Activated T-cell treated with anti-CD3 and anti-CD28 coated beads, Interleukin-2, amount 50 U/mL, for 24 hours (primary cell): ENCODE results near the gene SMARCB1.

Experiments used
- DNase-seq: peaks from one replicate; pipeline ENCODE4 v3.0.0-alpha.2; 2020
- H3K27ac Mint-ChIP-seq: 2 replicates; pipeline ENCODE4 v1.8.0; 2020; ENCODE audit warnings: mild to moderate bottlenecking, mixed read lengths
- H3K27me3 Mint-ChIP-seq: 2 replicates; pipeline ENCODE4 v1.8.0; 2020; ENCODE audit warnings: mixed read lengths
- H3K36me3 Mint-ChIP-seq: 2 replicates; pipeline ENCODE4 v1.8.0; 2020; ENCODE audit warnings: low read depth, mixed read lengths
- H3K4me1 Mint-ChIP-seq: 2 replicates; pipeline ENCODE4 v1.8.0; 2020; ENCODE audit warnings: low read depth, mixed read lengths
- H3K4me3 Mint-ChIP-seq: 2 replicates; pipeline ENCODE4 v1.8.0; 2020; ENCODE audit warnings: mild to moderate bottlenecking, moderate library complexity, mixed read lengths
- H3K9me3 Mint-ChIP-seq: 2 replicates; pipeline ENCODE4 v1.8.0; 2020; ENCODE audit warnings: mixed read lengths

Gene SMARCB1

DNA sequence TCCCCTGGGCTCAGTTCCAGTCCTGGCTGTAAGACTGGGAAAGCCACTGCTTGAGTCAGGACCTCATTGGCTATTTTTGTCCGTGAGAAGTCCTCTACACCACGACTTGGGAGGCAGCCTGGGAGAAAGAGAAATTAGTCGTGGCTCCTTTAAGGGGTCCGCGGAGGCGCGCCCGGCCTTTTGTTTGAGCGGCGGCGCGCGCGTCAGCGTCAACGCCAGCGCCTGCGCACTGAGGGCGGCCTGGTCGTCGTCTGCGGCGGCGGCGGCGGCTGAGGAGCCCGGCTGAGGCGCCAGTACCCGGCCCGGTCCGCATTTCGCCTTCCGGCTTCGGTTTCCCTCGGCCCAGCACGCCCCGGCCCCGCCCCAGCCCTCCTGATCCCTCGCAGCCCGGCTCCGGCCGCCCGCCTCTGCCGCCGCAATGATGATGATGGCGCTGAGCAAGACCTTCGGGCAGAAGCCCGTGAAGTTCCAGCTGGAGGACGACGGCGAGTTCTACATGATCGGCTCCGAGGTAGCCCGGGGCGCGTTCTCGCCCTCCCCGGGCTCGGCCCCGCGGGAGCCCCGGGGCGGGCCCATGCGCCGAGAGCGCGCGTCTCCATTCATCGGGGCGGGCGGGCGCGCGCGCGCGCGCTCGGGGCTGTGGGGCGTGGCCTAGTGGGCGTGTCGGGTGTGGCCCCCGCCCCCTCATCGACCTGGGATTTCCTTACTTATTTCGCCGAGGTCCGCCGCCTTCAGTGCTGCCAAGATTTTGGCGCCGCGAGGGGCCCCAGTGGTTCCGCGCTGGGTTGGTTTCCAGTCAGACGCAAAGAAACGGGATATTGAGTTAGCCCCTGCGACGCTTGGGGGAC lies at the start of gene SMARCB1:
Gene SMARCB1, plus strand, starts transcription at position 215 of the 848 bp plus-strand sequence. Its CDS starts 204 bp downstream, at position 419.
- Mint-ChIP-seq H3K27ac (peak within 1 kb of the TSS; percentile 96), H3K27me3 (no peaks in the 10 kb centered on the region), H3K9me3 (no peaks in the 10 kb centered on the region), H3K4me3 (peak within 1 kb of the TSS; percentile 92), H3K4me1 (peaks cover 34% of the 10 kb centered on the region), H3K36me3 (peaks cover 26% of the 10 kb centered on the region)
- peak; percentile 94 for DNase-seq

DNA sequence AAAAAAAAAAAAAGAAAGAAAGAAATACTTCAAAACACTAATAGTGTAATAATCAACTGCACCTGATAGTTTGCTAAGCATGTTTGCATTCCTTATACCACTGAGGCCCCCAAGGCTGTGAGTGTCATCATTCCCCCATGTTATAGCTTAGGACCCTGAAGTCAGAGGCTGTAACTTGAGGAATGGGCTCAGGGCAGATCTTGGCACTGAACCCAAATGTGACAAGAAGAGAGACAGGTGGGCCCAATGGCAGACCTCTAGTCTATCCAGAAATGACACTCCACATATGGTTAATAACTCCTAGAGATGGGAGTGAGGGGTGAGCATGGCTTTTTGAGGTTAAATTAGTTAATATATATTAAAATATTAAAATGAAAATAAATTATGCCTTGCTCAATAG lies 49.1 kb upstream of the SMARCB1 start:
- Mint-ChIP-seq H3K9me3 (no peaks in the 10 kb centered on the region), H3K27ac (no peak overlapping the region), H3K4me3 (no peak overlapping the region), H3K4me1 (no peaks in the 10 kb centered on the region), H3K36me3 (peaks cover 2% of the 10 kb centered on the region), H3K27me3 (no peaks in the 10 kb centered on the region)
- no peak for DNase-seq

DNA sequence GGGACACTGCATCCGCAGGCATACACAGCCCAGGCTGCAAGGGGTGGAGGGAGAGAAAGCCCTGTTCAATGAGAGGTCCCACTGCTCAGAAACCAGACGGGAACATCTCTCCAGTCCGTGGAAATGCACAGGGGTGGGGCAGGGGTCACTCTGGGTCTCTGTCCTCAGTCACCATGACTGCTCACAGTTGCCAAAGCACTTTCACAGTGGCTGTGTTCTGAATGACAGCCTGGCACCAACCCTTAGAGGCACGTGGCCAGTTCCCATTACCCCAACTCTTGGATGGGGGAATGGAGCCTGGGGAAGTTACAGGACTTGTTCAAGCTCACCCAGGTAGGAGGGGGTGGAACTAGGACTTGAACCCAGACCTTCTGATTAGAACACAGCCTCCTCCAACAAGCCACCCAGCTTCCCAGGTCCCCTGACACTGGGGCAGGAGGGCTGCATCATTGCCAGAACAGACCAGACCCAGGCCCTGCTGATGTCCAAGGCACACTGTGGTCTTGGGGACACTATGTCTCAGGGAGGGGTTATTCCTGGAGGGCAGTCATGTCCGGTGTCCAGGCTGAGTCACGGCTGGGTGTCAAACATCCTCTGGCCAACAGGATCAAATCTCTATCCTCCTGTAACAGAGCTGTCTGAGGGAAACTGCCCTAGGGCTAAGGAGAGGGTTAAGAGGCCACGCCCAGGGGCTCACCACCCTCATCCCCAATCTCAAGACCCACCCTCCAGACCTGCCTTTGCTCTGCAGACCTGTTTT lies 44.1 kb upstream of the SMARCB1 start:
- H3K36me3 Mint-ChIP-seq, result peaks cover 31% of the 10 kb centered on the region
- no peak overlapping the region for H3K27ac Mint-ChIP-seq
- no peak overlapping the region for H3K4me3 Mint-ChIP-seq
- no peak for DNase-seq
- H3K4me1 Mint-ChIP-seq, result no peaks in the 10 kb centered on the region
- no peaks in the 10 kb centered on the region for H3K27me3 Mint-ChIP-seq
- H3K9me3 Mint-ChIP-seq, result no peaks in the 10 kb centered on the region

DNA sequence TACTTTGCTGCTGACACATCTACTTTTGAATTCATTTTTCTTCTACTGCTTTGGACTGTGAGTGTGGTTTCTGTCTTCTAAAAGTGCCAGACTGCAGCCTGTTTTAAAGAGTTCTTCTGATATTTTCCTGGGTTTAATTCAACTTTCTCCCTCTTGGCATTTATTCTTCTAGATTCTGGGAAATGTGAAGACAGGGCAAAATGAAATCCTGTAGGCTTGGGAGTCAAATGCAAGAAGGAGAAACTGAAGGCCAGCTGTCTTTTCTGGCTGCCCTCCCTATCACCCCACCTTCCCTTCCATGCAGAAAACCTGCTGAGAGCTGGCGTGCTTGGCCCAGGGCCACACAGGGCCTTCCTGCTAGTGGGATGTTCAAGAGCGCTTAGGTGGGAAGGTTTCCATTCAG lies 43.5 kb upstream of the SMARCB1 start:
- H3K27ac Mint-ChIP-seq, result no peak overlapping the region
- H3K27me3 Mint-ChIP-seq, result no peaks in the 10 kb centered on the region
- no peak for DNase-seq
- no peak overlapping the region for H3K4me3 Mint-ChIP-seq
- no peaks in the 10 kb centered on the region for H3K4me1 Mint-ChIP-seq
- peaks cover 31% of the 10 kb centered on the region for H3K36me3 Mint-ChIP-seq
- no peaks in the 10 kb centered on the region for H3K9me3 Mint-ChIP-seq

DNA sequence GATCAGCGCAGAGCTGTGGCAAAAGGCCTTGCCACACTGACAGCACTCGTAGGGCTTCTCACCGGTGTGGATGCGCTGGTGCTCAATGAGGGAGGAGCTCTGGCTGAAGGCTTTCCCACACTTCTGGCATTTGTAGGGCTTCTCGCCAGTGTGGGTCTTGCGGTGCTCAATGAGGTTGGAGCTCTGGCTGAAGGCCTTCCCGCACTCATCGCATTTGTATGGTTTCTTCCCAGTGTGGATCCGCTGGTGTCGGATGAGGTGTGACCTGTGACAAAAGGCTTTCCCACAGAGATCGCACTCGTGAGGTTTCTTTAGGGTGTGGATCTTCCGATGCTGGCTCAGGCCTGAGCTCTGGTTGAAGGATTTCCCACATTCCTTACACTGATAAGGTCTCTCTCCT lies 42.8 kb upstream of the SMARCB1 start:
- Mint-ChIP-seq H3K9me3 (no peaks in the 10 kb centered on the region), H3K36me3 (peaks cover 31% of the 10 kb centered on the region), H3K27ac (no peak overlapping the region), H3K4me1 (no peaks in the 10 kb centered on the region), H3K4me3 (no peak overlapping the region), H3K27me3 (no peaks in the 10 kb centered on the region)
- no peak for DNase-seq

DNA sequence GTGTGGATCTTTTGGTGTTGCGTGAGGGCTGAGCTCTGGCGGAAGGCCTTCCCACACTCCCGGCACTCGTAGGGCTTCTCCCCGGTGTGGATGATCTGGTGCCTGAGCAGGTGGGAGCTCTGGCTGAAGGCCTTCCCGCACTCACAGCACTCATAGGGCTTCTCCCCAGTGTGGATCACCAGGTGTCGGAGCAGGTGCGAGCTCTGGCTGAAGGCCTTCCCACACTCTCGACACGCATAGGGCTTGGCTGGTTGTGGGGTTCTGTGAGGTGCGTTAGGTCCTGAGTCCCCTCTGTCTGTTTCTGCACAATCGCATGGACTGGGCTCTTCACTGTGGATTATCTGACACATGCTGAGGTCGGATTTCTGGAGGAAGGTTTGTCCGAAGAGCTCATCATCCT lies 42.3 kb upstream of the SMARCB1 start:
- Mint-ChIP-seq H3K4me3 (no peak overlapping the region), H3K27me3 (no peaks in the 10 kb centered on the region), H3K27ac (no peak overlapping the region), H3K9me3 (no peaks in the 10 kb centered on the region), H3K4me1 (no peaks in the 10 kb centered on the region), H3K36me3 (peaks cover 31% of the 10 kb centered on the region)
- no peak for DNase-seq

DNA sequence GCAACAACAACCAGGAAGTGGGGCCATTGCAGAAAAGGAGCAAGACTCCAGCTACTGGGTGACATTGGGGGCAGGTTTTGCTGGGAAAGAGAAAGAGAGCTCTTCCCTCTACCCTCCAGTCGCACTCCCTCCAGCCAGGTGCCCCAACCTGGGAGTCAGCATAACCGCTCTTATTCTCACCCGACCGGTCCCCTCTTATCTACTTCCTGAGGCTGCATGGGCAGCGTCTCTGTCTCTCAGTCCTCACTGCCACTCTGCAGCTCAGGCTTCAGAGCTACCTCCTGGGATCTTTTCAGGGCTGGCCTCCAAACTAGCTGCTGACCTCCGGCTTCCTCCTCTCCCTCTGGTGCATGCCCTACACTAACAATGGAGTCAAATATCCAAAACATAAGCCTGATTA lies 41.0 kb upstream of the SMARCB1 start:
- DNase-seq, result no peak
- H3K4me3 Mint-ChIP-seq, result no peak overlapping the region
- no peaks in the 10 kb centered on the region for H3K27me3 Mint-ChIP-seq
- peaks cover 34% of the 10 kb centered on the region for H3K36me3 Mint-ChIP-seq
- H3K27ac Mint-ChIP-seq, result no peak overlapping the region
- peaks cover 11% of the 10 kb centered on the region for H3K4me1 Mint-ChIP-seq
- no peaks in the 10 kb centered on the region for H3K9me3 Mint-ChIP-seq

DNA sequence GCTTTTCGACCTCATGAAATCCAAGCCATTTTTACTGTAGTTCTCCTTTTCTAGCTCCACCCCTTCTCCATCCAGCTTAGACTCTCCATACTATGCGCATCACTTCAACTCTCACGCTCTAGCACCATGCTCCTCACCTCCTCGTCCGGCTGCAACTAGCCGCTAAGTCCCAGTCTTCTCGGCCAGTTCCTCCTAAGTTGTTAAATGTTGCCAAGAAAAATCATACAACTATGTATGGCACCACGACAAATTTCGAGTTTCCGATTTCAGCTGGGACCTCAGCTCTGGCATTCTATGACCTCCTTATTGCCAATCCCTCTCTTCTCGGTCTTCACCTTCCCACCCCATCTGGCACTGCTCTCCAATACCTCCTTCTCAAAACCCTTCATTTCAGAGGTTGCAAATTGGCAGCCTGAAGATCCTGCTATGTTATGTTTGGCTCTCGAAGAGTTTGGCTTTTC lies 36.9 kb upstream of the SMARCB1 start:
- Mint-ChIP-seq H3K4me3 (peak overlapping the region; percentile 83), H3K4me1 (peaks cover 19% of the 10 kb centered on the region), H3K27ac (no peak overlapping the region), H3K27me3 (no peaks in the 10 kb centered on the region), H3K36me3 (peaks cover 11% of the 10 kb centered on the region), H3K9me3 (no peaks in the 10 kb centered on the region)
- DNase-seq, result no peak

DNA sequence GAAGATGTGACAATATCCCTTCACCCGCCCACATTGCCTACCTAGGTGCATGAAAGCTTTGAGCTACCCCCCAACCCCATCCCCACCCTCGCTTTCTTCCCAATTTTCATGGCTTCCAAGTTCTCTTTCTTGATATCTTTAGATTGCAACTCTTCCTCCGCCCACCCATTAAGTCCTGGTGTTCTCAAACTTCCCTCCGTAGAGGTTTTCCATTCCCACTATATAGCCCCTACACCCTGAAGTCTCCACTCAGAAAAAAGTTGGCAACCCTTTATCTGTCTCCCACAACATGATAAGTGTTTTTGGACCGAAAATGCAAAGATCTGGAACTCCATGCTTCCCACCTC lies 36.4 kb upstream of the SMARCB1 start:
- peaks cover 19% of the 10 kb centered on the region for H3K4me1 Mint-ChIP-seq

DNA sequence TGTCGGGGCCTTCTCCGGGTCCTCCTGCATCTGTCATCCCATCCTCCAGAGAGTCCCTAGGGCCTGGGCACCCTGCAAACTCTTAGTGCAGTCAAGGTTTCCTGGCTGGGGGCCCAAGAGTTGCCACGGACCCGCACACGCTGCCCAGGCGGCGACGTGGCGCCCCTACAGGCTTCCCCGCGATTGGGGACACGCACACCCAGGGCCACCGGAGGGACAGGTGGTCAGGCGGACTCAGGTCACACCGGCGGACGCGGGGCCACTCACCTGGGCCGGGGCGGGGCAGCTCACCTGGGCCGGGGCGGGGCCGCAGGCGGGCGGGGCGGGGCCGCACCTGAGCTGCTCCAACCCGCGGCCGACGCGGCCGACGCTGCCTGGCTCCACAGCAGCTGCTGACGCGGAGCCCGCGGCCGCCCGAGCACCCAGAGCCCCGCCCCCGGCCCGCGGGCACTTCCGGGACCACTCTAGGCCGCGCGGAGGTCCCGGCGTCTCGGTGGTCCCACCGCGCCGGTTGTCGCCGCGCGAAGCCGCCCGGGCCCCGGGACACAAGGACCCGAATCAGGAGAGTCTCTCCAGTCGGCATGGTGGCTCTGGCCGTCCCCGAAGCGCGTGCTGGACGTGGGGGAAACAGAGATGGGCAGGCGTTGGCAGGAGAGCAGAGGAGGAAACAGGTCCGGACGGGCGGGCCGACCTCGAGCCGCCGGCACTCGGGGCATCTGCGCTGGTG lies 35.9 kb upstream of the SMARCB1 start, which contains the start of gene ZNF70:
Gene ZNF70, minus strand, starts transcription at position 399 of the 727 bp plus-strand sequence. CDS start 5,972 bp downstream, outside the sequence.
- Mint-ChIP-seq H3K27me3 (no peaks in the 10 kb centered on the region), H3K27ac (peak within 1 kb of the TSS; percentile 87), H3K36me3 (peaks cover 4% of the 10 kb centered on the region), H3K4me1 (peaks cover 19% of the 10 kb centered on the region), H3K9me3 (no peaks in the 10 kb centered on the region), H3K4me3 (peak within 1 kb of the TSS; percentile 83)
- DNase-seq, result peak; percentile 89

More for the DNA sequence above, 36.4 kb upstream of the SMARCB1 start:
- Mint-ChIP-seq H3K9me3 (no peaks in the 10 kb centered on the region), H3K36me3 (peaks cover 6% of the 10 kb centered on the region), H3K27ac (peak overlapping the region; percentile 71), H3K27me3 (no peaks in the 10 kb centered on the region), H3K4me3 (peak overlapping the region; percentile 83)
- no peak for DNase-seq

DNA sequence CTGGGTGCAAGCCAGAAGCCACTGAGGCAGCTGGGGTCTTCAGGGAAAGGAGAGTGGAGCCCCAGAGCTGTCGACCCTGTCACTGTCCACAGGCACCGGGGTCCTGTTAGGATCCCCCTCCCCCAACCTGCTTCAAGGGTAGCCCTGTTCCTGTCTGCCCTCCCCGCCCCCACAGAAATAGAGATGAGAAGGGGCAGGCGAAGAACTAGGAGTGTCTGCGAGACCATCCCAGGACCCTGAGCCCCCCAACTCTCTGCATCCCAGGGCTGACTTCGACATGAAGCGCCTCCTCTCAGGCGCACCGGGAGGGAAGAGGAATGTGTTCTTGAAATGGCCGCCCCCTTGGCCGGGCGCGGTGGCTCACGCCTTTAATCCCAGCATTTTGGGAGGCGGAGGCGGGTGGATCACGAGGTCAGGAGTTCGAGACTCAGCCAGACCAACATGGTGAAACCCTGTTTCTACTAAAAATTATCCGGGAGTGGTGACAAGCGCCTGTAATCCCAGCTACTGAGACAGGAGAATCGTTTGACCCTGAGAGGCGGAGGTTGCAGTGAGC lies 35.2 kb upstream of the SMARCB1 start:
- peaks cover 4% of the 10 kb centered on the region for H3K36me3 Mint-ChIP-seq

DNA sequence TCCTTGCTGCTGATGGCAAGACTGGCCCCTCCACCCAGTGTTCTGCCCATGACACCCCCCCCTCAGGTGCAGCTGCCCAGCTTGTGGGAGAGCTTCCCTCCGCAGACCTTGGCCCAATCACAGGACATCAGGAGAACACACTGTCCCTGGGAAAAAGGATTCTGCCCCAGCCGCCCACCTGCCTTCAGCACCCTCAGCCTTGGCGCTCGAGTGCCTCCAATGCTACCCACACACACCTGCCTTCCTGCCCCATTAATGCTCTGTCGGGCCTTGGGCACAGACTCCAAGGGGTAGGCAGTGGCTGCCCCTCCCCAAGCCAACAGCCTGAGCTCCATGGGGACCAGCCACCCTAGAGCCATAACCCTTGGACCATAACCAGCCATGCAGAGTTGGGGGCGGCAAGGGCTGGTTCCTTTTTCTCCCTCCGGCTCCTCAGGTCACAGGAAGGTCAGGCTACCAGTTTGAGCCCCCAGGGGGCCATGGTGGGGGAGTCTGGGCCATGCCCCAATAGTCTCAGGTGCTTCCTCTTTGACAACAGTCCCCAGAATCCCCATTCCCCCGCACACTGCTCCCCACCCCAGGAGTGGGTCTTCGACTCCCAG lies 34.6 kb upstream of the SMARCB1 start:
- no peak for DNase-seq
- peaks cover 19% of the 10 kb centered on the region for H3K4me1 Mint-ChIP-seq

More for the DNA sequence above, 35.2 kb upstream of the SMARCB1 start:
- H3K4me1 Mint-ChIP-seq, result peaks cover 19% of the 10 kb centered on the region
- H3K27me3 Mint-ChIP-seq, result no peaks in the 10 kb centered on the region
- no peaks in the 10 kb centered on the region for H3K9me3 Mint-ChIP-seq
- H3K4me3 Mint-ChIP-seq, result peak overlapping the region; percentile 80
- no peak for DNase-seq
- H3K27ac Mint-ChIP-seq, result peak overlapping the region; percentile 87

DNA sequence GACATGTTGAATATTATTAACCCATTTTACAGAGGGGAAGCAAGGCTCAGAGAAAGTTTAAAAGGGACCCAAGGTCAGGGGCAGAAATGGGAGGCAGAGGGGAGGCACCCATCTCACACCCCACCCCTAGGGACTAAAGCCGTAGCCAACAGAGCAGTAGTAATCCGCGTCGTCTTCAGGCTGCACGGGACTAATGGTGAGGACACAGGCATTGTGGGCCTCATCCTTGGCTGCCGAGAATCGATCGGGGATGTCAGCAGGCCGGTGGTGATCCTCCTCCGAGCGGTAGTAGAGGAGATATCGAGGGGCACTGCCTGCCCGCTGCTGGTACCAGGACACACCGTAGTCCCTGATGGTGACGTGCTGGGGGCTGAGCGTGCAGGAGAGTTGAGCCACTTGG lies 34.0 kb upstream of the SMARCB1 start:
- H3K9me3 Mint-ChIP-seq, result no peaks in the 10 kb centered on the region
- no peak overlapping the region for H3K4me3 Mint-ChIP-seq
- H3K36me3 Mint-ChIP-seq, result peaks cover 4% of the 10 kb centered on the region
- DNase-seq, result no peak
- peaks cover 19% of the 10 kb centered on the region for H3K4me1 Mint-ChIP-seq
- H3K27me3 Mint-ChIP-seq, result no peaks in the 10 kb centered on the region
- H3K27ac Mint-ChIP-seq, result no peak overlapping the region

More for the DNA sequence above, 34.6 kb upstream of the SMARCB1 start:
- H3K4me3 Mint-ChIP-seq, result peak overlapping the region; percentile 80
- no peaks in the 10 kb centered on the region for H3K27me3 Mint-ChIP-seq
- H3K36me3 Mint-ChIP-seq, result peaks cover 4% of the 10 kb centered on the region
- H3K27ac Mint-ChIP-seq, result peak overlapping the region; percentile 83
- H3K9me3 Mint-ChIP-seq, result no peaks in the 10 kb centered on the region

DNA sequence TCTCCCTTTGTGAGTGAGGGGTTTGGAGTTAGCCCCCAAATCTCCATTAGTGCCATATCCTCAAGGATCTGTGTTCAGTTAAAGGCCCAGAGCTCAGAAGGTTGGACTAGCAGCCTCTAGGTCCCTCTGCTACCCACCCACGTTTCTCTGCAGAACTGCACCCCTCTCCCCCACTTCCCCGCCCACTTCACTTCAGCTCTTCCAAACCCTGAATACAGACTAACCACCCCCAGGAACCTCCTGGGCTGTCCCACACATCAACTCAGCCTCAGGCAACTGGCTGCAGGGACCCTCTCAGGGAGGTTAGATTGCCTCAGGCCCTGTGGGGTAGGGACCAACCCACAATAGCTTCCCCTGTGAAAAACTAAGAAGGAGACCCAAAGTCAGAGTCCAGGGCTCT lies 33.4 kb upstream of the SMARCB1 start:
- Mint-ChIP-seq H3K27ac (no peak overlapping the region), H3K27me3 (no peaks in the 10 kb centered on the region), H3K9me3 (no peaks in the 10 kb centered on the region), H3K4me1 (peaks cover 19% of the 10 kb centered on the region), H3K4me3 (no peak overlapping the region), H3K36me3 (peaks cover 4% of the 10 kb centered on the region)
- no peak for DNase-seq
